H9 (cell line): ENCODE measurements around the gene VPS41. TPM values are rescaled to one million over a fixed set of nuclear protein-coding genes. Genes with fewer than 3 reads are reported as not detected.

ENCODE experiments used
- DNase-seq: peaks from one replicate; pipeline ENCODE4 v3.0.0-alpha.2; 2017
- H2AFZ ChIP-seq: one replicate; pipeline ENCODE4 v1.6.1; 2013; ENCODE audit warnings: mild to moderate bottlenecking, low read length, control low read depth, moderate library complexity
- H2AK5ac ChIP-seq: 2 replicates; pipeline ENCODE4 v1.6.1; 2013; ENCODE audit warnings: low read length, control low read depth, mixed read lengths; ENCODE audit not compliant: insufficient read length
- H2BK120ac ChIP-seq: one replicate; pipeline ENCODE4 v1.6.1; 2013; ENCODE audit warnings: low read depth, mild to moderate bottlenecking, low read length, control low read depth, inconsistent platforms; ENCODE audit not compliant: poor library complexity, severe bottlenecking
- H2BK12ac ChIP-seq: 2 replicates; pipeline ENCODE4 v1.6.1; 2013; ENCODE audit warnings: low read length, control low read depth, mixed read lengths, low read depth; ENCODE audit not compliant: insufficient read length
- H2BK15ac ChIP-seq: 2 replicates; pipeline ENCODE4 v1.6.1; 2013; ENCODE audit warnings: low read depth, low read length, control low read depth
- H2BK20ac ChIP-seq: one replicate; pipeline ENCODE4 v1.6.1; 2013; ENCODE audit warnings: low read depth, mild to moderate bottlenecking, low read length, control low read depth, inconsistent platforms; ENCODE audit not compliant: poor library complexity, severe bottlenecking
- H2BK5ac ChIP-seq: 2 replicates; pipeline ENCODE4 v1.6.1; 2013; ENCODE audit warnings: low read length, control low read depth, mixed read lengths; ENCODE audit not compliant: insufficient read length
- H3K14ac ChIP-seq: 2 replicates; pipeline ENCODE4 v1.6.1; 2013; ENCODE audit warnings: low read length, control low read depth; ENCODE audit not compliant: insufficient read depth
- H3K18ac ChIP-seq: 2 replicates; pipeline ENCODE4 v1.6.1; 2013; ENCODE audit warnings: low read depth, mild to moderate bottlenecking, mixed read lengths, low read length, control low read depth; ENCODE audit not compliant: insufficient read length
- H3K23ac ChIP-seq: 2 replicates; pipeline ENCODE4 v1.6.1; 2013; ENCODE audit warnings: low read length, control low read depth, mixed read lengths, low read depth; ENCODE audit not compliant: insufficient read length
- H3K23me2 ChIP-seq: 2 replicates; pipeline ENCODE4 v1.6.1; 2013; ENCODE audit warnings: low read depth, mild to moderate bottlenecking, mixed read lengths, low read length, control low read depth; ENCODE audit not compliant: insufficient read length, poor library complexity, severe bottlenecking
- H3K27ac ChIP-seq: 2 replicates; pipeline ENCODE4 v1.5.1; 2013; ENCODE audit warnings: low read length, control low read depth, mixed read lengths, low read depth; ENCODE audit not compliant: insufficient read length
- H3K27me3 ChIP-seq: 2 replicates; pipeline ENCODE4 v1.6.1; 2013; ENCODE audit warnings: low read length, control low read depth, inconsistent platforms; ENCODE audit not compliant: insufficient read depth
- H3K4ac ChIP-seq: 2 replicates; pipeline ENCODE4 v1.6.1; 2013; ENCODE audit warnings: low read depth, mild to moderate bottlenecking, control low read depth, inconsistent platforms, low read length, moderate library complexity
- H3K4me1 ChIP-seq: 2 replicates; pipeline ENCODE4 v1.6.1; 2013; ENCODE audit warnings: low read length, control low read depth, inconsistent platforms; ENCODE audit not compliant: insufficient read depth
- H3K4me2 ChIP-seq: 2 replicates; pipeline ENCODE4 v1.6.1; 2013; ENCODE audit warnings: low read length, control low read depth, mixed read lengths; ENCODE audit not compliant: insufficient read length, insufficient read depth
- H3K56ac ChIP-seq: 2 replicates; pipeline ENCODE4 v1.6.1; 2013; ENCODE audit warnings: low read depth, mild to moderate bottlenecking, mixed read lengths, low read length, control low read depth; ENCODE audit not compliant: insufficient read length
- H3K79me1 ChIP-seq: 2 replicates; pipeline ENCODE4 v1.6.1; 2013; ENCODE audit warnings: low read depth, mild to moderate bottlenecking, moderate library complexity, low read length, control low read depth, inconsistent platforms; ENCODE audit not compliant: insufficient read depth, poor library complexity, severe bottlenecking
- H3K79me2 ChIP-seq: 2 replicates; pipeline ENCODE4 v1.6.1; 2013; ENCODE audit warnings: low read length, control low read depth, inconsistent platforms; ENCODE audit not compliant: insufficient read depth
- H3K9ac ChIP-seq: 2 replicates; pipeline ENCODE4 v1.6.1; 2013; ENCODE audit warnings: low read length, control low read depth, mixed read lengths; ENCODE audit not compliant: insufficient read length; ENCODE audit errors: extremely low read depth
- H3K9me3 ChIP-seq: one replicate; pipeline ENCODE4 v1.6.1; 2013; ENCODE audit warnings: low read depth, low read length, inconsistent platforms; ENCODE audit not compliant: control insufficient read depth
- H3T11ph ChIP-seq: one replicate; pipeline ENCODE4 v1.6.1; 2013; ENCODE audit warnings: mild to moderate bottlenecking, low read length, control low read depth, inconsistent platforms
- H4K20me1 ChIP-seq: one replicate; pipeline ENCODE4 v1.6.1; 2013; ENCODE audit not compliant: control insufficient read depth, insufficient read length, insufficient read depth
- H4K5ac ChIP-seq: 2 replicates; pipeline ENCODE4 v1.6.1; 2013; ENCODE audit warnings: low read depth, mild to moderate bottlenecking, mixed read lengths, low read length, control low read depth; ENCODE audit not compliant: insufficient read length
- H4K8ac ChIP-seq: replicated peaks from 2 replicates; pipeline ENCODE4 v1.6.1; 2013; ENCODE audit warnings: low read length, control low read depth, mixed read lengths, low read depth; ENCODE audit not compliant: insufficient read length
- H4K91ac ChIP-seq: 2 replicates; pipeline ENCODE4 v1.6.1; 2013; ENCODE audit warnings: low read depth, mild to moderate bottlenecking, moderate library complexity, mixed read lengths, low read length, control low read depth; ENCODE audit not compliant: insufficient read length
- H3K27ac Mint-ChIP-seq, 3 experiments: 2 replicates in 2 of 3; 3 replicates in 1 of 3; pipeline ENCODE4 v1.8.0; 2020 to 2021; ENCODE audit warnings: mixed read lengths in 3 of 3, mild to moderate bottlenecking in 1 of 3, moderate library complexity in 1 of 3
- H3K27me3 Mint-ChIP-seq: 2 replicates; pipeline ENCODE4 v1.8.0; 2021; ENCODE audit warnings: low read depth, mild to moderate bottlenecking, moderate library complexity, mixed read lengths
- H3K36me3 Mint-ChIP-seq, 3 experiments: 2 replicates in 2 of 3; 3 replicates in 1 of 3; pipeline ENCODE4 v1.8.0; 2020 to 2021; ENCODE audit warnings: low read depth in 3 of 3, mixed read lengths in 3 of 3; ENCODE audit not compliant: insufficient read depth in 1 of 3
- H3K4me1 Mint-ChIP-seq, 2 experiments: 2 replicates each; pipeline ENCODE4 v1.8.0; 2020; ENCODE audit warnings: mixed read lengths in 2 of 2
- H3K4me3 Mint-ChIP-seq, 2 experiments: 2 replicates in 1 of 2; 3 replicates in 1 of 2; pipeline ENCODE4 v1.8.0; 2020 to 2021; ENCODE audit warnings: mild to moderate bottlenecking in 2 of 2, mixed read lengths in 2 of 2, moderate library complexity in 1 of 2
- H3K9me3 Mint-ChIP-seq, 2 experiments: 2 replicates in 1 of 2; 3 replicates in 1 of 2; pipeline ENCODE4 v1.8.0; 2020; ENCODE audit warnings: mild to moderate bottlenecking in 2 of 2, mixed read lengths in 2 of 2, moderate library complexity in 1 of 2
- CTCF ChIP-seq: fragments of 200-600 bp; sonication (generic); conservative IDR thresholded peaks from 3 replicates; pipeline ENCODE4 v1.8.0; 2021; ENCODE audit warnings: antibody characterized with exemption, mild to moderate bottlenecking
- WGBS: extraction: QIAGEN DNeasy Blood & Tissue Kit; methylation state at CpG from one replicate; pipeline ENCODE4 v1.1.7; 2013; ENCODE audit warnings: missing lambda C conversion rate, low lambda C conversion rate, mixed read lengths; ENCODE audit not compliant: insufficient read length; ENCODE audit errors: extremely low coverage; 5-methylcytosine and 5-hydroxymethylcytosine counted together
- total RNA-seq: library from RNA; stranded (reverse); gene quantifications from 2 replicates; pipeline ENCODE4 v1.2.1, GENCODE V29; 2021

The VPS41 gene
- total RNA-seq, 1 experiment from 2014 or later: 49.3 TPM

- H2BK12ac ChIP-seq: no peak overlapping the region
- no peak overlapping the region for H2BK120ac ChIP-seq
- peak overlapping the region in 1 of 3 experiments; percentile 25; a peak in 1 of 7 replicates for H3K27ac Mint-ChIP-seq
- no peak overlapping the region for H2BK15ac ChIP-seq
- no peak overlapping the region for H2AFZ ChIP-seq
- H3T11ph ChIP-seq: no peak overlapping the region
- H3K4me1 Mint-ChIP-seq: peaks cover 29 to 33% of the 10 kb centered on the region in 2 experiments
- no peaks in the 10 kb centered on the region for H3K4me1 ChIP-seq
- no peaks in the 10 kb centered on the region for H3K9me3 Mint-ChIP-seq
- no peaks in the 10 kb centered on the region; a peak in 1 of 7 replicates for H3K36me3 Mint-ChIP-seq
- no peak overlapping the region for H3K56ac ChIP-seq
- H3K27ac ChIP-seq: no peak overlapping the region
- H3K18ac ChIP-seq: no peak overlapping the region
- no peak overlapping the region for H3K23ac ChIP-seq
- H3K4me2 ChIP-seq: no peak overlapping the region
- H3K14ac ChIP-seq: no peak overlapping the region
- H2AK5ac ChIP-seq: no peak overlapping the region
- H4K91ac ChIP-seq: no peak overlapping the region
- H3K27me3 Mint-ChIP-seq: 0 out of 2 replicates have a peak, but pooled peaks cover 2% of the 10 kb centered on the region
- H3K9ac ChIP-seq: no peak overlapping the region
- no peak for DNase-seq
- H3K23me2 ChIP-seq: peaks cover 6% of the 10 kb centered on the region
- no peak overlapping the region for H3K4ac ChIP-seq
- no peak overlapping the region for H4K5ac ChIP-seq
- TF ChIP-seq CTCF: no peak
- no peaks in the 10 kb centered on the region for H4K20me1 ChIP-seq
- no peaks in the 10 kb centered on the region for H3K79me1 ChIP-seq
- no peak overlapping the region for H4K8ac ChIP-seq
- H3K9me3 ChIP-seq: no peaks in the 10 kb centered on the region
- no peaks in the 10 kb centered on the region for H3K27me3 ChIP-seq
- H3K79me2 ChIP-seq: no peaks in the 10 kb centered on the region
- no peak overlapping the region for H2BK5ac ChIP-seq
- no peak overlapping the region for H2BK20ac ChIP-seq
- WGBS: no CpG with 5 or more reads among the region's 3 CpGs
- H3K4me3 Mint-ChIP-seq: no peak overlapping the region; a peak in 1 of 5 replicates
These were observed 1.9 kb downstream of the VPS41 start for GRCh38 chr7:38907066-38907465.
